Lower lobe of right lung (tissue), 2 donors: ENCODE data around the gene RBM28. TPM values are rescaled to one million over a fixed set of nuclear protein-coding genes. Genes with fewer than 3 reads are reported as not detected.

ENCODE experiments used
- ATAC-seq, 2 donors: fragments of 200-7000 bp; cut with Tn5 transposase; one replicate each; pipeline ENCODE4 v1.9.1; 2020 to 2022; ENCODE audit warnings: mild to moderate bottlenecking in 2 of 2, moderate library complexity in 2 of 2
- DNase-seq: peaks from one replicate; pipeline ENCODE4 v3.0.0-alpha.2; 2020
- H3K27ac ChIP-seq: fragments of 200-600 bp; one replicate; pipeline ENCODE4 v1.8.0; 2022
- H3K27me3 ChIP-seq: fragments of 200-600 bp; one replicate; pipeline ENCODE4 v1.8.0; 2022; ENCODE audit warnings: low read depth
- H3K36me3 ChIP-seq: fragments of 200-600 bp; one replicate; pipeline ENCODE4 v1.8.0; 2022; ENCODE audit warnings: mild to moderate bottlenecking
- H3K4me1 ChIP-seq: fragments of 200-600 bp; one replicate; pipeline ENCODE4 v1.8.0; 2022
- H3K4me3 ChIP-seq: fragments of 200-600 bp; one replicate; pipeline ENCODE4 v1.8.0; 2022; ENCODE audit warnings: mild to moderate bottlenecking
- H3K9me3 ChIP-seq: fragments of 200-600 bp; one replicate; pipeline ENCODE4 v1.8.0; 2022
- CTCF ChIP-seq: fragments of 200-600 bp; IDR thresholded peaks from one replicate; pipeline ENCODE4 v1.8.0; 2022; ENCODE audit warnings: antibody characterized with exemption, mild to moderate bottlenecking
- intact Hi-C: fragments of 100-400 bp; cut with DNase I; formaldehyde crosslinking; loops from one replicate; pipeline ENCODE4 v1.11.0; 2022
- total RNA-seq: library from RNA; stranded (reverse); fragmentation: NEBNext Ultra II Directional; extraction: Animal tissue kit (Norgen Biotek cat#: 25700); gene quantifications from one replicate; pipeline ENCODE4 v1.2.1, GENCODE V29; 2021
- donor health status: DM: no; HTN: yes; CAD: no; lungs with severe emphysema.

RBM28 gene
- total RNA-seq, 1 donor from 2014 or later, result 26.9 TPM

- no peaks in the 10 kb centered on the region for H3K4me1 ChIP-seq
- H3K9me3 ChIP-seq, result no peaks in the 10 kb centered on the region
- H3K27me3 ChIP-seq, result no peaks in the 10 kb centered on the region
- no peak overlapping the region for H3K4me3 ChIP-seq
- H3K36me3 ChIP-seq, result no peaks in the 10 kb centered on the region
- no peak overlapping the region for H3K27ac ChIP-seq
- ATAC-seq (peak; percentile 77 to 79), DNase-seq (peak; percentile 67)
- no peak for TF ChIP-seq CTCF
- intact Hi-C loops, result no loop called here
Observed at GRCh38 chr7:128259131-128260061, 84.3 kb downstream of the RBM28 start.

GRCh38 chr7:128257458-128257857 lies 86.2 kb downstream of the RBM28 start:
- no peaks in the 10 kb centered on the region for H3K4me1 ChIP-seq
- H3K4me3 ChIP-seq, result no peak overlapping the region
- H3K9me3 ChIP-seq, result no peaks in the 10 kb centered on the region
- intact Hi-C loops, result no loop called here
- H3K27ac ChIP-seq, result no peak overlapping the region
- ATAC-seq (no peak), DNase-seq (no peak)
- H3K27me3 ChIP-seq, result no peaks in the 10 kb centered on the region
- H3K36me3 ChIP-seq, result no peaks in the 10 kb centered on the region
- no peak for TF ChIP-seq CTCF

GRCh38 chr7:128255271-128255670 lies 88.4 kb downstream of the RBM28 start:
- no peaks in the 10 kb centered on the region for H3K9me3 ChIP-seq
- no peaks in the 10 kb centered on the region for H3K4me1 ChIP-seq
- no peaks in the 10 kb centered on the region for H3K36me3 ChIP-seq
- intact Hi-C loops, result no loop called here
- H3K4me3 ChIP-seq, result no peak overlapping the region
- DNase-seq (no peak), ATAC-seq (no peak)
- H3K27ac ChIP-seq, result no peak overlapping the region
- TF ChIP-seq CTCF, result no peak
- H3K27me3 ChIP-seq, result no peaks in the 10 kb centered on the region

GRCh38 chr7:128254470-128254869 lies 89.2 kb downstream of the RBM28 start:
- Histone ChIP-seq H3K9me3 (no peaks in the 10 kb centered on the region), H3K36me3 (no peaks in the 10 kb centered on the region), H3K27ac (no peak overlapping the region), H3K27me3 (no peaks in the 10 kb centered on the region), H3K4me3 (no peak overlapping the region), H3K4me1 (no peaks in the 10 kb centered on the region)
- ATAC-seq (no peak), DNase-seq (no peak)
- no peak for TF ChIP-seq CTCF
- intact Hi-C loops, result no loop called here

GRCh38 chr7:128253701-128254100 lies 90.0 kb downstream of the RBM28 start:
- H3K4me1 ChIP-seq, result no peaks in the 10 kb centered on the region
- TF ChIP-seq CTCF, result no peak
- no peaks in the 10 kb centered on the region for H3K36me3 ChIP-seq
- no peak overlapping the region for H3K27ac ChIP-seq
- intact Hi-C loops, result no loop called here
- no peaks in the 10 kb centered on the region for H3K27me3 ChIP-seq
- no peaks in the 10 kb centered on the region for H3K9me3 ChIP-seq
- ATAC-seq (no peak), DNase-seq (no peak)
- no peak overlapping the region for H3K4me3 ChIP-seq
